ENCODE measurements around the gene CHST11. TPM values are rescaled to one million over a fixed set of nuclear protein-coding genes. Genes with fewer than 3 reads are reported as not detected.

CHST11 gene
- total and polyA plus RNA-seq, 10 of the 15 experiments (the other 5 are each of a cell fraction or from before 2014, with no cell fraction given): 1.9 to 38.1 (median 17.2) TPM

- TF ChIP-seq ATF3 (IDR thresholded peaks at IDR 0.05; ENCODE audit: borderline replicate concordance, extremely low read depth, low read depth, low read length) (no peak), EP300 (IDR thresholded peaks at IDR 0.05; ENCODE audit: borderline replicate concordance in 1 of 2, control insufficient read depth in 1 of 2, low read depth in 2 of 2, low read length in 2 of 2) (peak in 1 of 2 experiments; percentile 44; a peak in 2 of 4 replicates), RUNX3 (IDR thresholded peaks at IDR 0.05; ENCODE audit: low read length) (peak; percentile 79), ETV6 (conservative IDR thresholded peaks at IDR 0.05 in 1 of 2, IDR thresholded peaks at IDR 0.05 in 1 of 2; ENCODE audit: borderline replicate concordance in 1 of 2, low read depth in 1 of 2) (0 out of 4 replicates have a peak, but pooled peaks of 1 of the 2 experiments have one; percentile 31), CEBPZ (IDR thresholded peaks at IDR 0.05; ENCODE audit: low read depth, low read length) (no peak), MYC (IDR thresholded peaks at IDR 0.05; ENCODE audit: insufficient read depth, insufficient read length, insufficient replicate concordance, low read length, severe bottlenecking) (no peak), ZNF217 (IDR thresholded peaks at IDR 0.05) (peak; percentile 94), BCL11A (IDR thresholded peaks at IDR 0.05; ENCODE audit: low read depth, low read length) (peak; percentile 7; the same call in 1 of the 2 replicates)
Measured at GRCh38 chr12:104600036-104600712, 143.4 kb downstream of the CHST11 start (continued).
